K562 (cell line): Measurements from ENCODE around the gene EIF1. TPM values are rescaled to one million over a fixed set of nuclear protein-coding genes. Genes with fewer than 3 reads are reported as not detected.

Experiments
- ATAC-seq: fragments of 200-7000 bp; cut with Tn5 transposase; 3 replicates; pipeline ENCODE4 v1.9.1; 2020; ENCODE audit warnings: moderate library complexity
- BruUV-seq: library from RNA; stranded (reverse); fragments of 400-500 nt; replicated peaks from 2 replicates; lab custom pipeline; 2021; lab: Mats Ljungman, UMichigan
- CTCF ChIA-PET: fragments of 300-600 bp; formaldehyde crosslinking; extraction: SDS; loops from one replicate; lab custom pipeline; 2021; ENCODE audit warnings: low intra/inter-chr PET ratio; lab: Yijun Ruan, JAX
- POLR2A ChIA-PET: fragments of 300-600, 350-650 bp; sonication (Branson Sonifier 250); formaldehyde crosslinking; extraction: SDS; loops from one replicate; lab custom pipeline; 2021; ENCODE audit warnings: antibody characterized with exemption, inconsistent platforms; lab: Yijun Ruan, JAX
- DNase-seq, 4 experiments: peaks; one replicate each; pipeline versions ENCODE4 v3.0.0 to v3.0.0-alpha.2; 2011 to 2018; ENCODE audit warnings: low spot score in 3 of 4, mixed read lengths in 3 of 4; ENCODE audit errors: extremely low read depth in 1 of 4
- FAIRE-seq: peaks from 2 replicates; lab custom pipeline; 2011; peaks lifted over from hg19 to GRCh38; lab: Jason Lieb, UNC
- H2AFZ ChIP-seq: 2 replicates; pipeline ENCODE4 v1.6.0; 2011; ENCODE audit warnings: low read depth, low read length, control low read depth, inconsistent platforms
- H3K27ac ChIP-seq: fragments of 200-600 bp; 3 replicates; pipeline ENCODE4 v1.8.0; 2011; ENCODE audit warnings: low read depth, mild to moderate bottlenecking, control low read depth, inconsistent platforms, low read length, moderate library complexity, mixed read lengths; ENCODE audit errors: extremely low read depth
- H3K27me3 ChIP-seq, 2 experiments: fragments of 300-600 bp in 1 of 2; 2 replicates in 1 of 2; 3 replicates in 1 of 2; pipeline versions ENCODE4 v1.6.0 to v1.8.0; 2011; ENCODE audit warnings: inconsistent platforms in 2 of 2, low read length in 2 of 2, mild to moderate bottlenecking in 1 of 2, mixed read lengths in 1 of 2, moderate library complexity in 1 of 2; ENCODE audit not compliant: control insufficient read depth in 2 of 2, insufficient read depth in 2 of 2
- H3K36me3 ChIP-seq: fragments of 300-600 bp; 3 replicates; pipeline ENCODE4 v1.8.0; 2011; ENCODE audit warnings: mild to moderate bottlenecking, low read length, inconsistent platforms; ENCODE audit not compliant: control insufficient read depth, insufficient read depth
- H3K4me1 ChIP-seq, 2 experiments: fragments of 200-600 bp in 1 of 2; replicated peaks in 1 of 2; 2 replicates in 1 of 2; 3 replicates in 1 of 2; pipeline versions ENCODE4 v1.5.1 to v1.8.0; 2011; ENCODE audit warnings: inconsistent platforms in 2 of 2, low read length in 2 of 2, mild to moderate bottlenecking in 1 of 2, mixed read lengths in 1 of 2, moderate library complexity in 1 of 2; ENCODE audit not compliant: control insufficient read depth in 2 of 2, insufficient read depth in 2 of 2
- H3K4me2 ChIP-seq: 2 replicates; pipeline ENCODE4 v1.6.1; 2011; ENCODE audit warnings: low read length, control low read depth, inconsistent platforms, mixed read lengths; ENCODE audit not compliant: insufficient read depth
- H3K4me3 ChIP-seq: fragments of 200-600 bp; sonication (generic), shearing (Covaris generic); 2 replicates; pipeline ENCODE4 v1.5.1; 2016; ENCODE audit warnings: control low read depth, inconsistent platforms
- H3K79me2 ChIP-seq: fragments of 200-600 bp; 3 replicates; pipeline ENCODE4 v1.8.0; 2011; ENCODE audit warnings: low read length, inconsistent platforms; ENCODE audit not compliant: control insufficient read depth, insufficient read depth
- H3K9ac ChIP-seq, 2 experiments: 2 replicates each; pipeline versions ENCODE4 v1.6.0 to v1.6.1; 2011; ENCODE audit warnings: low read depth in 2 of 2, low read length in 2 of 2, control low read depth in 1 of 2, inconsistent platforms in 1 of 2, mild to moderate bottlenecking in 1 of 2, mixed read lengths in 1 of 2; ENCODE audit not compliant: insufficient read depth in 1 of 2
- H3K9me1 ChIP-seq: one replicate; pipeline ENCODE4 v1.6.0; 2011; ENCODE audit warnings: inconsistent platforms, mild to moderate bottlenecking, low read length, moderate library complexity; ENCODE audit not compliant: control insufficient read depth, insufficient read depth
- H3K9me3 ChIP-seq: replicated peaks from 2 replicates; pipeline ENCODE4 v1.5.1; 2011; ENCODE audit warnings: low read depth, low read length, inconsistent platforms; ENCODE audit not compliant: control insufficient read depth, insufficient read depth
- H4K20me1 ChIP-seq: replicated peaks from 2 replicates; pipeline ENCODE4 v1.6.1; 2011; ENCODE audit warnings: low read length, inconsistent platforms, mixed read lengths; ENCODE audit not compliant: control insufficient read depth, insufficient read depth
- BRCA1 ChIP-seq, 2 experiments: fragments of 450-650 bp in 1 of 2; sonication (generic) in 1 of 2; formaldehyde crosslinking in 1 of 2; IDR thresholded peaks; 2 replicates each; pipeline versions ENCODE4 v1.5.0 to v1.6.1; 2017 to 2020; ENCODE audit warnings: mild to moderate bottlenecking in 1 of 2, missing genetic modification reagents in 1 of 2
- BRD9 ChIP-seq: fragments of 450-650 bp; IDR thresholded peaks from 2 replicates; pipeline ENCODE4 v1.6.1; 2018; ENCODE audit warnings: low read depth; ENCODE audit not compliant: partially characterized antibody
- ELK1 ChIP-seq: sonication (generic); formaldehyde crosslinking; IDR thresholded peaks from 2 replicates; pipeline ENCODE4 v1.8.1; 2022; ENCODE audit warnings: missing genetic modification reagents
- FUS ChIP-seq: fragments of 200-400 bp; formaldehyde crosslinking; optimal IDR thresholded peaks from 2 replicates; pipeline ENCODE3; 2017; ENCODE audit warnings: low read depth, low read length
- HCFC1 ChIP-seq: IDR thresholded peaks from 2 replicates; pipeline ENCODE4 v1.6.1; 2012; ENCODE audit warnings: low read depth, low read length, improper control_type of control experiment
- IFI16 ChIP-seq: fragments of 250-450 bp; sonication (Bioruptor Pico); IDR thresholded peaks from 2 replicates; pipeline ENCODE4 v2.1.2; 2022; ENCODE audit warnings: mild to moderate bottlenecking, inconsistent platforms
- MTA2 ChIP-seq: fragments of 450-650 bp; IDR thresholded peaks from 2 replicates; pipeline ENCODE4 v1.6.1; 2016; ENCODE audit warnings: low read depth
- NFXL1 ChIP-seq: fragments of 450-650 bp; formaldehyde crosslinking; IDR thresholded peaks from 2 replicates; pipeline ENCODE4 v1.4.0; 2021; ENCODE audit warnings: mild to moderate bottlenecking
- RBFOX2 ChIP-seq: fragments of 200-400 bp; formaldehyde crosslinking; IDR thresholded peaks from 2 replicates; pipeline ENCODE4 v1.6.1; 2017; ENCODE audit warnings: low read depth, mild to moderate bottlenecking, low read length, moderate library complexity
- SREBF2 ChIP-seq: sonication (generic); formaldehyde crosslinking; IDR thresholded peaks from 2 replicates; pipeline ENCODE4 v1.4.0; 2020; ENCODE audit warnings: mild to moderate bottlenecking, missing genetic modification reagents
- ZNF324 ChIP-seq: fragments of 250-450 bp; sonication (Bioruptor Pico); IDR thresholded peaks from 2 replicates; pipeline ENCODE4 v1.4.0; 2020; ENCODE audit warnings: mild to moderate bottlenecking
- ZNF41 ChIP-seq: fragments of 250-450 bp; sonication (Bioruptor Pico); conservative IDR thresholded peaks from 2 replicates; pipeline ENCODE4 v1.4.0; 2020; ENCODE audit warnings: mild to moderate bottlenecking
- ZNF431 ChIP-seq: sonication (generic); formaldehyde crosslinking; IDR thresholded peaks from 2 replicates; pipeline ENCODE4 v1.8.0; 2022; ENCODE audit warnings: mild to moderate bottlenecking, missing genetic modification reagents
- ZNF639 ChIP-seq, 2 experiments: fragments of 200-800 bp in 1 of 2; sonication (Bioruptor generic) in 1 of 2; sonication (generic) in 1 of 2; formaldehyde crosslinking in 1 of 2; IDR thresholded peaks in 1 of 2; conservative IDR thresholded peaks in 1 of 2; 2 replicates each; pipeline versions ENCODE4 v1.5.0 to v1.6.1; 2016 to 2020; ENCODE audit warnings: missing compliant biosample characterization in 1 of 2, missing genetic modification characterization in 1 of 2, missing genetic modification reagents in 1 of 2
- ZSCAN32 ChIP-seq: fragments of 450-650 bp; formaldehyde crosslinking; IDR thresholded peaks from 2 replicates; pipeline ENCODE4 v1.4.0; 2020; ENCODE audit warnings: mild to moderate bottlenecking, moderate library complexity
- whole genome bisulfite sequencing: fragments of 100-300 bp; shearing (Covaris generic); methylation state at CpG from one replicate; pipeline ENCODE4 v1.1.6; 2016; ENCODE audit warnings: low coverage, mixed read lengths; ENCODE audit not compliant: insufficient coverage; ENCODE audit errors: missing lambda C conversion rate; 5-methylcytosine and 5-hydroxymethylcytosine counted together
- in situ Hi-C: fragments of 300-500 bp; cut with MboI; formaldehyde crosslinking; loops from 4 replicates; pipeline ENCODE4 v1.15.0; 2018; ENCODE audit warnings: inconsistent platforms, mixed read lengths
- intact Hi-C: fragments of 100-400 bp; cut with micrococcal nuclease; formaldehyde crosslinking; loops from 2 replicates; pipeline ENCODE4 v1.14.2; 2022
- polyA plus RNA-seq, 8 experiments: library from polyadenylated mRNA; depleted of rRNA in 4 of 8; stranded (reverse) in 5 of 8; unstranded in 3 of 8; fragments of >200 nt; fragmentation: Nextera tagmentation in 2 of 8; fragmentation: Illumina TruSeq in 1 of 8; extraction: Ambion mirVana in 2 of 8; extraction: Trizol in 1 of 8; gene quantifications; 2 replicates each; pipeline versions ENCODE4 v1.2.1 to v1.2.3, GENCODE V29; 2011 to 2014; ENCODE audit warnings: inconsistent platforms in 1 of 8, missing spikeins in 1 of 8
- total RNA-seq, 7 experiments: library from RNA; depleted of rRNA in 6 of 7; stranded (reverse); fragments of >200 nt in 6 of 7; fragmentation: Illumina TruSeq in 2 of 7; extraction: Trizol in 2 of 7; gene quantifications; 2 replicates each; pipeline versions ENCODE4 v1.2.1 to v1.2.3, GENCODE V29; 2011 to 2021; ENCODE audit warnings: low replicate concordance in 1 of 7
- TF ChIP-seq, protein P1 (sequence below): fragments of 450-650 bp; IDR thresholded peaks from 2 replicates; pipeline ENCODE4 v1.6.1; 2016; ENCODE audit warnings: antibody characterized with exemption
- TF ChIP-seq, protein P2 (sequence below): sonication (generic); formaldehyde crosslinking; IDR thresholded peaks from 2 replicates; pipeline ENCODE4 v1.8.0; 2022; ENCODE audit warnings: missing genetic modification reagents, mild to moderate bottlenecking, borderline replicate concordance

Gene EIF1
- total and polyA plus RNA-seq, 9 of the 15 experiments (the other 6 are each of a cell fraction or from before 2014, with no cell fraction given): 67.0 to 1,204 (median 320) TPM

DNA sequence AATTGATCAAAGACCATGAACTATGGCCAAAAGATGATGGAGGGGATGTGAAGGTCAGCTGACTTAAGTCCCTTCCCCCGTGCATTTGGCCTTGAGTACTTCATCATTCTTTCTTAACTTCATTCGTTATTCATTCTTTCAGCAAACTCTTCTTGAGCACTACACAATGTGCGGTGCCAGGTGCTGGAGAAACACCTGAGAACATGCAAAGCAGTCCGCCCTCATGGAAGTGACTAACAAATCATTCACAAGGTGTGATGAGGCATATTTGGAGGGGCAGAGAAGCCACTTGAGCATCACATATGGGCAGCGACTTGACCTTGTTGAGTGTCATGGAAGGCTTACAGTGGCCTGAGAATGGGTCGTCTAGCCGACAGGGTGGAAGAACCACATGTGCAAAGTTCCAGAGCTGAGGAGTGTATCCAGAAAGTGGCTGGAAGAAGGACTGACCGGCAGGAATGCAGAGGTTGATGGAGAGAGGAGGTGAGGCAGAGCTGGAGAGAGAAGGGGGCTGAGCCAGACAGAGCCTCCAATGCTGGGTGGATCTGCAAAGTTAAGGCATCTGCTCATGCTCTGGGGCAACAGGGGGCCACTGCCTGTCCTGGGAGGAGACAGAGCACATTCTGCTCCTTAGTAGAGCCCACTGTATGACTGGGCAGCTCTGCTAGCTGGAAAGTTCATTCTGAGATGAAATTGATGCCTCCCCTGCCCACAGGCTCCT lies 25.1 kb upstream of the EIF1 start:
- no peak for DNase-seq
- peak overlapping the region in 1 of 2 experiments; percentile 69; a peak in 1 of 4 replicates for H3K9ac ChIP-seq
- in situ Hi-C loops (loop anchor here (5.0 to 25.0 kb wide), 4 partner anchors 116 to 1051 kb away; no protein-coding TSS in a partner anchor), intact Hi-C loops (loop anchor here (5.0 to 10.0 kb wide), 2 partner anchors 179 to 1046 kb away; partner anchors contain the start of genes KRT35 and KRT36)
- H3K9me3 ChIP-seq: no peaks in the 10 kb centered on the region
- no peak overlapping the region for H3K27ac ChIP-seq
- FAIRE-seq: no peak
- no peaks in the 10 kb centered on the region for H4K20me1 ChIP-seq
- no TSS peak for BruUV-seq
- H2AFZ ChIP-seq: no peak overlapping the region
- WGBS: 36% methylated on average over 8 of the region's 8 CpGs
- no peak for ATAC-seq
- H3K79me2 ChIP-seq: no peaks in the 10 kb centered on the region; the same call in 2 of the 3 replicates
- no peak overlapping the region for H3K4me2 ChIP-seq
- no peaks in the 10 kb centered on the region for H3K36me3 ChIP-seq
- H3K27me3 ChIP-seq: no peaks in the 10 kb centered on the region
- peaks cover 2% of the 10 kb centered on the region for H3K9me1 ChIP-seq
- H3K4me3 ChIP-seq: no peak overlapping the region
- POLR2A ChIA-PET: interaction anchor here (0.7 to 12.5 kb wide), 8 partner anchors 15 to 859 kb away, joined by 3 to 124 read pairs (median 4); partner anchors contain the start of gene EIF1
- peaks cover 35 to 59% of the 10 kb centered on the region in 2 experiments for H3K4me1 ChIP-seq
- CTCF ChIA-PET: interaction anchor here (0.6 to 7.4 kb wide), 19 partner anchors 15 to 1305 kb away, joined by 3 to 135 read pairs (median 6); partner anchors contain the start of gene KRT28
- TF ChIP-seq HCFC1 (no peak), NFXL1 (CRISPR knock-in tag) (no peak), FUS (no peak), ZNF639 (CRISPR knock-in tag; conservative IDR thresholded peaks at IDR 0.05 in 1 of 2, IDR thresholded peaks at IDR 0.05 in 1 of 2) (no peak), ZNF324 (no peak), ZNF41 (CRISPR knock-in tag) (no peak), SREBF2 (CRISPR knock-in tag) (no peak), BRD9 (no peak), IFI16 (CRISPR knock-in tag) (no peak), MTA2 (no peak), BRCA1 (IDR thresholded peaks at IDR 0.05) (no peak), BRCA1 (CRISPR knock-in tag; IDR thresholded peaks at IDR 0.05) (no peak), ZNF431 (CRISPR knock-in tag) (no peak), ELK1 (CRISPR knock-in tag) (no peak), ZSCAN32 (CRISPR knock-in tag) (no peak), RBFOX2 (no peak)
- TF ChIP-seq, protein P1, sequence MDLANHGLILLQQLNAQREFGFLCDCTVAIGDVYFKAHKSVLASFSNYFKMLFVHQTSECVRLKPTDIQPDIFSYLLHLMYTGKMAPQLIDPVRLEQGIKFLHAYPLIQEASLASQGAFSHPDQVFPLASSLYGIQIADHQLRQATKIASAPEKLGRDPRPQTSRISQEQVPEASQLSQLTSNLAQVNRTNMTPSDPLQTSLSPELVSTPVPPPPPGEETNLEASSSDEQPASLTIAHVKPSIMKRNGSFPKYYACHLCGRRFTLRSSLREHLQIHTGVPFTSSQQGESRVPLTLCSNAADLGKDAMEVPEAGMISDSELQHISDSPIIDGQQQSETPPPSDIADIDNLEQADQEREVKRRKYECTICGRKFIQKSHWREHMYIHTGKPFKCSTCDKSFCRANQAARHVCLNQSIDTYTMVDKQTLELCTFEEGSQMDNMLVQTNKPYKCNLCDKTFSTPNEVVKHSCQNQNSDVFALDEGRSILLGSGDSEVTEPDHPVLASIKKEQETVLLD: no peak
- TF ChIP-seq, protein P2, sequence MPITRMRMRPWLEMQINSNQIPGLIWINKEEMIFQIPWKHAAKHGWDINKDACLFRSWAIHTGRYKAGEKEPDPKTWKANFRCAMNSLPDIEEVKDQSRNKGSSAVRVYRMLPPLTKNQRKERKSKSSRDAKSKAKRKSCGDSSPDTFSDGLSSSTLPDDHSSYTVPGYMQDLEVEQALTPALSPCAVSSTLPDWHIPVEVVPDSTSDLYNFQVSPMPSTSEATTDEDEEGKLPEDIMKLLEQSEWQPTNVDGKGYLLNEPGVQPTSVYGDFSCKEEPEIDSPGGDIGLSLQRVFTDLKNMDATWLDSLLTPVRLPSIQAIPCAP (CRISPR knock-in tag): no peak
